HepG2 (cell line): Measurements from ENCODE around the gene TUBA1C. TPM values are rescaled to one million over a fixed set of nuclear protein-coding genes. Genes with fewer than 3 reads are reported as not detected.

ENCODE experiments used
- CBX2 ChIP-seq, 2 experiments: fragments of 200-600 bp in 1 of 2; sonication (generic); formaldehyde crosslinking in 1 of 2; IDR thresholded peaks; 2 replicates each; pipeline versions ENCODE4 v1.7.0 to v1.8.1; 2018 to 2022; ENCODE audit warnings: low read depth in 2 of 2, low read length in 1 of 2, mild to moderate bottlenecking in 1 of 2, missing genetic modification reagents in 1 of 2
- GATAD2A ChIP-seq: IDR thresholded peaks from 2 replicates; pipeline ENCODE4 v1.6.1; 2016
- HHEX ChIP-seq: IDR thresholded peaks from 2 replicates; pipeline ENCODE4 v1.6.1; 2016; ENCODE audit warnings: control low read depth
- HNRNPLL ChIP-seq: fragments of 200-400 bp; formaldehyde crosslinking; IDR thresholded peaks from 2 replicates; pipeline ENCODE4 v1.6.1; 2017; ENCODE audit warnings: mild to moderate bottlenecking, low read depth, low read length; ENCODE audit not compliant: poor library complexity, severe bottlenecking
- KDM5B ChIP-seq: sonication (generic); formaldehyde crosslinking; IDR thresholded peaks from 2 replicates; pipeline ENCODE4 v1.4.0; 2020; ENCODE audit warnings: missing genetic modification reagents, mild to moderate bottlenecking, borderline replicate concordance
- MAFF ChIP-seq: IDR thresholded peaks from 2 replicates; pipeline ENCODE4 v1.6.1; 2011; ENCODE audit warnings: low read depth, low read length, improper control_type of control experiment
- MAFK ChIP-seq, 2 experiments: IDR thresholded peaks in 1 of 2; conservative IDR thresholded peaks in 1 of 2; 2 replicates each; pipeline ENCODE4 v1.6.1; 2011; ENCODE audit warnings: improper control_type of control experiment in 2 of 2, low read length in 2 of 2
- MYNN ChIP-seq: sonication (generic); formaldehyde crosslinking; IDR thresholded peaks from 2 replicates; pipeline ENCODE4 v1.4.0; 2020; ENCODE audit warnings: mild to moderate bottlenecking, low read depth, missing genetic modification reagents
- NFE2 ChIP-seq: sonication (generic); formaldehyde crosslinking; IDR thresholded peaks from 2 replicates; pipeline ENCODE4 v1.4.0; 2020; ENCODE audit warnings: missing genetic modification reagents
- NPAS2 ChIP-seq: sonication (generic); formaldehyde crosslinking; IDR thresholded peaks from 2 replicates; pipeline ENCODE4 v1.8.0; 2022; ENCODE audit warnings: mild to moderate bottlenecking, missing genetic modification reagents, borderline replicate concordance
- SIN3B ChIP-seq: fragments of 150-350 bp; IDR thresholded peaks from 2 replicates; pipeline ENCODE4 v1.6.1; 2014; ENCODE audit warnings: low read length
- SSRP1 ChIP-seq: IDR thresholded peaks from 2 replicates; pipeline ENCODE4 v1.6.1; 2016; ENCODE audit warnings: control low read depth
- TBX2 ChIP-seq: sonication (generic); formaldehyde crosslinking; IDR thresholded peaks from 2 replicates; pipeline ENCODE4 v1.5.0; 2020; ENCODE audit warnings: missing genetic modification reagents, mild to moderate bottlenecking, borderline replicate concordance
- TMF1 ChIP-seq: sonication (generic); formaldehyde crosslinking; IDR thresholded peaks from 2 replicates; pipeline ENCODE4 v1.8.1; 2022; ENCODE audit warnings: low read depth, missing genetic modification reagents
- ZC3H13 ChIP-seq: sonication (generic); formaldehyde crosslinking; IDR thresholded peaks from 2 replicates; pipeline ENCODE4 v1.8.1; 2023; ENCODE audit warnings: mild to moderate bottlenecking, missing genetic modification reagents, moderate library complexity
- ZNF558 ChIP-seq: sonication (generic); formaldehyde crosslinking; IDR thresholded peaks from 2 replicates; pipeline ENCODE4 v1.9.0; 2022; ENCODE audit warnings: mild to moderate bottlenecking, missing genetic modification reagents, borderline replicate concordance
- ZNF891 ChIP-seq: sonication (generic); formaldehyde crosslinking; IDR thresholded peaks from 2 replicates; pipeline ENCODE4 v1.5.0; 2020; ENCODE audit warnings: mild to moderate bottlenecking, missing genetic modification reagents
- ZZZ3 ChIP-seq: sonication (generic); formaldehyde crosslinking; IDR thresholded peaks from 2 replicates; pipeline ENCODE4 v1.4.0; 2020; ENCODE audit warnings: missing genetic modification reagents, mild to moderate bottlenecking, borderline replicate concordance
- polyA plus RNA-seq, 8 experiments: library from polyadenylated mRNA; depleted of rRNA in 3 of 8; stranded (reverse) in 7 of 8; unstranded in 1 of 8; fragments of >200 nt; fragmentation: Illumina TruSeq in 4 of 8; extraction: Trizol in 4 of 8; gene quantifications; 2 replicates each; pipeline versions ENCODE4 v1.2.1 to v1.2.3, GENCODE V29; 2011 to 2016; ENCODE audit warnings: low read depth in 4 of 8, missing spikeins in 1 of 8, mixed read lengths in 1 of 8; ENCODE audit not compliant: insufficient read depth in 1 of 8
- total RNA-seq, 5 experiments: library from RNA; depleted of rRNA; stranded (reverse); fragments of >200 nt; fragmentation: Illumina TruSeq; extraction: Trizol; gene quantifications; 2 replicates each; pipeline ENCODE4 v1.2.3, GENCODE V29; 2016; ENCODE audit warnings: low read depth in 1 of 5
- TF ChIP-seq, protein P1 (sequence below): sonication (generic); formaldehyde crosslinking; IDR thresholded peaks from 2 replicates; pipeline ENCODE4 v1.5.0; 2020; ENCODE audit warnings: mild to moderate bottlenecking, missing genetic modification reagents
- TF ChIP-seq, protein P2 (sequence below): sonication (generic); formaldehyde crosslinking; conservative IDR thresholded peaks from 2 replicates; pipeline ENCODE4 v1.4.0; 2020; ENCODE audit warnings: missing genetic modification reagents
- TF ChIP-seq, protein P3 (sequence below): sonication (generic); formaldehyde crosslinking; IDR thresholded peaks from 2 replicates; pipeline ENCODE4 v1.8.0; 2022; ENCODE audit warnings: mild to moderate bottlenecking, missing genetic modification reagents, moderate library complexity
- TF ChIP-seq, protein P4 (sequence below): sonication (generic); formaldehyde crosslinking; conservative IDR thresholded peaks from 2 replicates; pipeline ENCODE4 v1.8.0; 2022; ENCODE audit warnings: low read depth, missing genetic modification reagents

The TUBA1C gene
- total and polyA plus RNA-seq, 2 of the 13 experiments (the other 11 are each of a cell fraction or from before 2014, with no cell fraction given) = 693 to 1,075 TPM

DNA sequence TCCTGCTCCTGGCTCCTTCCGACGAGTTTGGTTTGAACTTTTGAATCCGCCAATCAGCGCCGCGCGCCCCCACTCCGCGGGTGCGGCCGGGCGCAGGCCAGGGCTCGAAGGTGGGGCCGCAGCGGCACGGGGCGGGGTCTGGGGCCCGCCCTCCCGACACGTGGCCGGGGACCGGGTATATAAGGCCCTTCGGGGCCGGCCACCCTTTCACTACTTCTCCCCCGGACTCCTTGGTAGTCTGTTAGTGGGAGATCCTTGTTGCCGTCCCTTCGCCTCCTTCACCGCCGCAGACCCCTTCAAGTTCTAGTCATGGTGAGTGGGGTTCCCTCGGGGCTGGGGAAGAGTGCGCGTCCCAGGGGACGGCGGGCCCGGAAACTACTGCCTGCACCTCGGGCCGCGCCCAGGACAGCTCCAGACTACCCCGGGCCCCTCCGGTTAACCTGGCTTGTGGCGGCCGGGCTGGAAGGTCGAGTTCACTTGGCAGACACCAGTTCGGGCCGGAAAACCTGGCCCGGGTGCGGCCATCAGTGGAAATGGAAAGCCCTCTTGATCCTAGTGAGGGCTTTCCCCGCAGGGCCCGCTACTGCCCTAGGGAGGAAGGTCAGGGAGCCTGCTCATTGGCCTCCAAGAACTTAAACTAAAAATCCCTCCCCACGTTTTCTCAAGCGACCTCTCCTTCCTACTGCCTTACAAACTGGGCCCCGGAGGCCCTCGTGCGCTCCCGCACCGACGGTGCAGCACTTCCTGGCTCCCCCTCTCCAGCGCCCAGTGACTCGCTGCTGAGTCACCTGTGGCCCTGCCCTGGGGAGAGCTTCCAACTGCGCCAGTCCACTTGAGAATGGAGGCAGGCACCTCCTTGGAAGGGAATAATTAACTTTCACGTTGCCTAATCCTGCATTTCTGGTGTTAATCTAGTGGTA, at the start of gene TUBA1C (continued):
- TF ChIP-seq, protein P1, sequence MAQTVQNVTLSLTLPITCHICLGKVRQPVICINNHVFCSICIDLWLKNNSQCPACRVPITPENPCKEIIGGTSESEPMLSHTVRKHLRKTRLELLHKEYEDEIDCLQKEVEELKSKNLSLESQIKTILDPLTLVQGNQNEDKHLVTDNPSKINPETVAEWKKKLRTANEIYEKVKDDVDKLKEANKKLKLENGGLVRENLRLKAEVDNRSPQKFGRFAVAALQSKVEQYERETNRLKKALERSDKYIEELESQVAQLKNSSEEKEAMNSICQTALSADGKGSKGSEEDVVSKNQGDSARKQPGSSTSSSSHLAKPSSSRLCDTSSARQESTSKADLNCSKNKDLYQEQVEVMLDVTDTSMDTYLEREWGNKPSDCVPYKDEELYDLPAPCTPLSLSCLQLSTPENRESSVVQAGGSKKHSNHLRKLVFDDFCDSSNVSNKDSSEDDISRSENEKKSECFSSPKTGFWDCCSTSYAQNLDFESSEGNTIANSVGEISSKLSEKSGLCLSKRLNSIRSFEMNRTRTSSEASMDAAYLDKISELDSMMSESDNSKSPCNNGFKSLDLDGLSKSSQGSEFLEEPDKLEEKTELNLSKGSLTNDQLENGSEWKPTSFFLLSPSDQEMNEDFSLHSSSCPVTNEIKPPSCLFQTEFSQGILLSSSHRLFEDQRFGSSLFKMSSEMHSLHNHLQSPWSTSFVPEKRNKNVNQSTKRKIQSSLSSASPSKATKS (CRISPR knock-in tag) = no peak
- TF ChIP-seq MAFK (conservative IDR thresholded peaks at IDR 0.05 in 1 of 2, IDR thresholded peaks at IDR 0.05 in 1 of 2; ENCODE audit: low read length in 2 of 2) (no peak; a peak in 1 of 4 replicates), HNRNPLL (peak; percentile 25), HHEX (CRISPR knock-in tag) (no peak), TMF1 (CRISPR knock-in tag) (peak; percentile 88; the same call in 1 of the 2 replicates), ZNF558 (peak; percentile 88), MAFF (no peak), NPAS2 (CRISPR knock-in tag) (no peak), ZC3H13 (CRISPR knock-in tag) (no peak; the same call in 1 of the 2 replicates), CBX2 (IDR thresholded peaks at IDR 0.05; ENCODE audit: low read depth, low read length) (no peak), CBX2 (CRISPR knock-in tag; IDR thresholded peaks at IDR 0.05; ENCODE audit: low read depth) (no peak), SIN3B (peak; percentile 47; the same call in 1 of the 2 replicates), KDM5B (CRISPR knock-in tag) (peak; percentile 75), MYNN (CRISPR knock-in tag) (no peak), SSRP1 (CRISPR knock-in tag) (no peak), TBX2 (CRISPR knock-in tag) (peak; percentile 28), NFE2 (CRISPR knock-in tag) (peak; percentile 87), ZNF891 (CRISPR knock-in tag) (peak; percentile 60), ZZZ3 (CRISPR knock-in tag) (0 out of 2 replicates have a peak, but pooled peaks have one; percentile 69), GATAD2A (CRISPR knock-in tag) (0 out of 2 replicates have a peak, but pooled peaks have one; percentile 15)
- TF ChIP-seq, protein P2, sequence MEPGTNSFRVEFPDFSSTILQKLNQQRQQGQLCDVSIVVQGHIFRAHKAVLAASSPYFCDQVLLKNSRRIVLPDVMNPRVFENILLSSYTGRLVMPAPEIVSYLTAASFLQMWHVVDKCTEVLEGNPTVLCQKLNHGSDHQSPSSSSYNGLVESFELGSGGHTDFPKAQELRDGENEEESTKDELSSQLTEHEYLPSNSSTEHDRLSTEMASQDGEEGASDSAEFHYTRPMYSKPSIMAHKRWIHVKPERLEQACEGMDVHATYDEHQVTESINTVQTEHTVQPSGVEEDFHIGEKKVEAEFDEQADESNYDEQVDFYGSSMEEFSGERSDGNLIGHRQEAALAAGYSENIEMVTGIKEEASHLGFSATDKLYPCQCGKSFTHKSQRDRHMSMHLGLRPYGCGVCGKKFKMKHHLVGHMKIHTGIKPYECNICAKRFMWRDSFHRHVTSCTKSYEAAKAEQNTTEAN (CRISPR knock-in tag) = peak; percentile 71; the same call in 1 of the 2 replicates
- TF ChIP-seq, protein P3, sequence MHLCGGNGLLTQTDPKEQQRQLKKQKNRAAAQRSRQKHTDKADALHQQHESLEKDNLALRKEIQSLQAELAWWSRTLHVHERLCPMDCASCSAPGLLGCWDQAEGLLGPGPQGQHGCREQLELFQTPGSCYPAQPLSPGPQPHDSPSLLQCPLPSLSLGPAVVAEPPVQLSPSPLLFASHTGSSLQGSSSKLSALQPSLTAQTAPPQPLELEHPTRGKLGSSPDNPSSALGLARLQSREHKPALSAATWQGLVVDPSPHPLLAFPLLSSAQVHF = peak; percentile 85
- TF ChIP-seq, protein P4, sequence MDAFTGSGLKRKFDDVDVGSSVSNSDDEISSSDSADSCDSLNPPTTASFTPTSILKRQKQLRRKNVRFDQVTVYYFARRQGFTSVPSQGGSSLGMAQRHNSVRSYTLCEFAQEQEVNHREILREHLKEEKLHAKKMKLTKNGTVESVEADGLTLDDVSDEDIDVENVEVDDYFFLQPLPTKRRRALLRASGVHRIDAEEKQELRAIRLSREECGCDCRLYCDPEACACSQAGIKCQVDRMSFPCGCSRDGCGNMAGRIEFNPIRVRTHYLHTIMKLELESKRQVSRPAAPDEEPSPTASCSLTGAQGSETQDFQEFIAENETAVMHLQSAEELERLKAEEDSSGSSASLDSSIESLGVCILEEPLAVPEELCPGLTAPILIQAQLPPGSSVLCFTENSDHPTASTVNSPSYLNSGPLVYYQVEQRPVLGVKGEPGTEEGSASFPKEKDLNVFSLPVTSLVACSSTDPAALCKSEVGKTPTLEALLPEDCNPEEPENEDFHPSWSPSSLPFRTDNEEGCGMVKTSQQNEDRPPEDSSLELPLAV (CRISPR knock-in tag) = 0 out of 2 replicates have a peak, but pooled peaks have one; percentile 11
